Measurements from ENCODE around the gene CAMK2G. TPM values are rescaled to one million over a fixed set of nuclear protein-coding genes. Genes with fewer than 3 reads are reported as not detected.

CAMK2G gene
- total RNA-seq, 4 donors from 2014 or later: 48.6 to 67.5 (median 51.7) TPM

Other genes with a start within 250 kb of the CAMK2G start
- gene MYOZ1, start 233.1 kb downstream of the CAMK2G start, total RNA-seq: 1,000 to 10,000 TPM in 2 of 4 donors, 100 to 1,000 TPM in 2; 560 to 1,364 (median 992) TPM
- 100 to 1,000 TPM in 1 of 4 donors, 10 to 100 TPM in 3; 26.8 to 117 (median 46.8) TPM for gene SYNPO2L, start 218.5 kb downstream of the CAMK2G start, total RNA-seq
- 1 to 10 TPM; 1.6 to 4.1 (median 3.1) TPM for gene AGAP5, start 176.4 kb downstream of the CAMK2G start, total RNA-seq
- gene SEC24C, start 130.2 kb downstream of the CAMK2G start, total RNA-seq: 10 to 100 TPM; 43.6 to 90.5 (median 69.6) TPM
- gene CHCHD1, start 92.5 kb downstream of the CAMK2G start, total RNA-seq: 10 to 100 TPM; 25.3 to 41.8 (median 32.7) TPM
- 10 to 100 TPM; 52.6 to 81.4 (median 78.9) TPM for gene ZSWIM8, start 88.9 kb downstream of the CAMK2G start, total RNA-seq
- gene NDST2, start 63.0 kb downstream of the CAMK2G start, total RNA-seq: 10 to 100 TPM in 1 of 4 donors, 1 to 10 TPM in 3; 7.8 to 21.7 (median 9.2) TPM
- 1 to 10 TPM in 3 of 4 donors, under 1 TPM in 1; 0.83 to 5.0 (median 2.3) TPM for gene PLAU, start 36.6 kb upstream of the CAMK2G start, total RNA-seq
- gene VCL, start 123.6 kb upstream of the CAMK2G start, total RNA-seq: 100 to 1,000 TPM; 129 to 299 (median 210) TPM